Psoas muscle (tissue), 8 donors: ENCODE measurements around the gene ATF2. TPM values are rescaled to one million over a fixed set of nuclear protein-coding genes. Genes with fewer than 3 reads are reported as not detected.

Experiments
- ATAC-seq, 4 donors: fragments of 200-7000 bp; cut with Tn5 transposase; one replicate each; pipeline ENCODE4 v1.9.1; 2020; ENCODE audit warnings: moderate library complexity in 3 of 4, mild to moderate bottlenecking in 2 of 4
- DNase-seq, 2 donors: peaks; one replicate each; pipeline ENCODE4 v3.0.0-alpha.2; 2020
- H3K27ac ChIP-seq: fragments of 200-600 bp; one replicate; pipeline ENCODE4 v1.8.0; 2022
- H3K27me3 ChIP-seq, 3 donors: fragments of 200-600 bp in 1 of 3; one replicate each; pipeline versions ENCODE4 v1.6.1 to v1.8.0; 2013 to 2022; ENCODE audit warnings: low read length in 2 of 3, mild to moderate bottlenecking in 2 of 3, moderate library complexity in 1 of 3; ENCODE audit not compliant: insufficient read depth in 3 of 3
- H3K36me3 ChIP-seq, 2 donors: fragments of 200-600 bp in 1 of 2; one replicate each; pipeline versions ENCODE4 v1.6.1 to v1.8.0; 2013 to 2022; ENCODE audit warnings: low read depth in 1 of 2, mild to moderate bottlenecking in 1 of 2, moderate library complexity in 1 of 2; ENCODE audit not compliant: insufficient read depth in 1 of 2
- H3K4me1 ChIP-seq: fragments of 200-600 bp; one replicate; pipeline ENCODE4 v1.8.0; 2022
- H3K4me3 ChIP-seq: fragments of 200-600 bp; one replicate; pipeline ENCODE4 v1.8.0; 2022; ENCODE audit warnings: mild to moderate bottlenecking
- H3K9me3 ChIP-seq: fragments of 200-600 bp; one replicate; pipeline ENCODE4 v1.8.0; 2022
- CTCF ChIP-seq: fragments of 200-600 bp; IDR thresholded peaks from one replicate; pipeline ENCODE4 v1.8.0; 2022; ENCODE audit warnings: antibody characterized with exemption
- WGBS, 3 donors: extraction: QIAGEN DNeasy Blood & Tissue Kit; methylation state at CpG; one replicate each; pipeline versions ENCODE4 v1.1.6 to v1.1.7; 2013; 5-methylcytosine and 5-hydroxymethylcytosine counted together
- intact Hi-C, 2 donors: fragments of 100-400 bp; cut with DNase I; formaldehyde crosslinking; loops; one replicate each; pipeline versions ENCODE4 v1.11.0 to v1.14.2; 2022
- polyA plus RNA-seq, 3 donors: library from polyadenylated mRNA; stranded (reverse); fragments of 200-250 nt; gene quantifications; one replicate each; pipeline ENCODE4 v1.2.3, GENCODE V29; 2013
- total RNA-seq, 4 donors: library from RNA; stranded (reverse); fragmentation: NEBNext Ultra II Directional in 2 of 4; extraction: Animal tissue kit (Norgen Biotek cat#: 25700) in 2 of 4; gene quantifications; one replicate each; pipeline versions ENCODE4 v1.2.1 to v1.2.4, GENCODE V29; 2021 to 2023
- donor health status: healthy with polysubstance abuse.
- donor health status: DM: no; HTN: no; CAD: no; lungs with moderate emphysema.
- donor health status: Bipolar disorder and iron deficiency.
- donor health status: healthy.
- donor health status: DM: yes; HTN: yes; CAD: no.
- donor health status: DM: no; HTN: no; CAD: no.
- donor health status: DM: no; HTN: no; CAD: no.
- donor health status: DM: yes; HTN: yes; CAD: no.

The ATF2 gene
- total and polyA plus RNA-seq, 7 donors, result 6.9 to 22.3 (median 18.7) TPM

GRCh38 chr2:175147186-175147585 lies 20.8 kb downstream of the ATF2 start:
- Histone ChIP-seq H3K9me3 (no peaks in the 10 kb centered on the region), H3K36me3 (peaks cover 0 to 4% of the 10 kb centered on the region in 2 donors), H3K4me1 (peaks cover 27% of the 10 kb centered on the region), H3K27ac (no peak overlapping the region), H3K27me3 (no peaks in the 10 kb centered on the region), H3K4me3 (no peak overlapping the region)
- no peak for ATAC-seq
- no peak for DNase-seq
- 72 to 80% (median 73%) methylated on average over 4 of the region's 4 CpGs for WGBS, 3 donors
- intact Hi-C loops, result no loop called here
- TF ChIP-seq CTCF, result no peak

- WGBS, 3 donors, result 98 to 100% (median 98%) methylated on average over 2 of the region's 2 CpGs
- H3K27ac ChIP-seq, result no peak overlapping the region
- DNase-seq (no peak), ATAC-seq (no peak)
- TF ChIP-seq CTCF, result no peak
- H3K36me3 ChIP-seq, result no peaks in the 10 kb centered on the region
- no peaks in the 10 kb centered on the region for H3K27me3 ChIP-seq
- H3K4me3 ChIP-seq, result no peak overlapping the region
- intact Hi-C loops, result no loop called here
- H3K4me1 ChIP-seq, result peaks cover 14% of the 10 kb centered on the region
- no peaks in the 10 kb centered on the region for H3K9me3 ChIP-seq
Observed at GRCh38 chr2:175143678-175144077, 24.3 kb downstream of the ATF2 start.

GRCh38 chr2:175143191-175143590 lies 24.8 kb downstream of the ATF2 start:
- H3K36me3 ChIP-seq, result no peaks in the 10 kb centered on the region
- no peak for TF ChIP-seq CTCF
- DNase-seq (no peak), ATAC-seq (no peak)
- WGBS, 3 donors, result 95 to 98% (median 97%) methylated on average over 1 of the region's 1 CpG
- intact Hi-C loops, result no loop called here
- no peak overlapping the region for H3K4me3 ChIP-seq
- H3K27me3 ChIP-seq, result no peaks in the 10 kb centered on the region
- H3K27ac ChIP-seq, result no peak overlapping the region
- H3K4me1 ChIP-seq, result peaks cover 10% of the 10 kb centered on the region
- no peaks in the 10 kb centered on the region for H3K9me3 ChIP-seq

GRCh38 chr2:175140332-175140731 lies 27.7 kb downstream of the ATF2 start:
- ATAC-seq, result no peak
- no peak for DNase-seq
- WGBS, 3 donors, result 76 to 81% (median 77%) methylated on average over 2 of the region's 2 CpGs
- intact Hi-C loops, result no loop called here
- Histone ChIP-seq H3K4me3 (no peak overlapping the region), H3K27ac (no peak overlapping the region), H3K4me1 (no peaks in the 10 kb centered on the region), H3K27me3 (no peaks in the 10 kb centered on the region), H3K36me3 (peaks cover 0 to 6% of the 10 kb centered on the region in 2 donors), H3K9me3 (no peaks in the 10 kb centered on the region)
- no peak for TF ChIP-seq CTCF

GRCh38 chr2:175137793-175138192 lies 30.2 kb downstream of the ATF2 start:
- no peak for DNase-seq
- no peak for ATAC-seq
- 89 to 96% (median 95%) methylated on average over 2 of the region's 2 CpGs for WGBS, 3 donors
- H3K36me3 ChIP-seq, result peaks cover 0 to 28% of the 10 kb centered on the region in 2 donors
- TF ChIP-seq CTCF, result no peak
- H3K27ac ChIP-seq, result no peak overlapping the region
- intact Hi-C loops, result no loop called here
- no peaks in the 10 kb centered on the region for H3K4me1 ChIP-seq
- H3K27me3 ChIP-seq, result no peaks in the 10 kb centered on the region
- no peaks in the 10 kb centered on the region for H3K9me3 ChIP-seq
- no peak overlapping the region for H3K4me3 ChIP-seq
